Iris pigment epithelial cell (primary cell): Measurements from ENCODE around the gene TSPAN10.

Experiments
- DNase-seq: peaks from one replicate; pipeline ENCODE4 v3.0.0-alpha.2; 2011; ENCODE audit warnings: low read depth

TSPAN10 gene

DNA sequence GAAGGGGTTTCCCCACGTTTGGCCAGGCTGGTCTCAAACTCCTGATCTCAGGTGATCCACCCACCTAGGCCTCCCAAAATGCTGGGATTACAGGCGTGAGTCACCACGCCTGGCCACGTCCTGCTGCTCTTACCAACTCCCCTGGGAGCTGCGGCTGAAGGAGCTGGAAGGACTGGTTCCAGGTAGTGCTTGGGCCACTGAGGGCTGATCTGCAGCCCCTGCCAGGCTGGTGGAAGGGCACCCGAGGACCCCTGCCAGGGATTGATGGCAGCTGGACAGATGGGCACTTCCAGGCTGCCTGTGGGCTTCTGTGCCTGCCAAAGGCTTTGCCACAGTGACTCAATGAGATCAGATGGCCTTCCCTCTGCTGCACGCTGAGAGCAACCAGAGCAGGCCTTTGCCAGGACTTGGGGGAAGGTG is 27.1 kb downstream of the TSPAN10 start:
- no peak for DNase-seq

DNA sequence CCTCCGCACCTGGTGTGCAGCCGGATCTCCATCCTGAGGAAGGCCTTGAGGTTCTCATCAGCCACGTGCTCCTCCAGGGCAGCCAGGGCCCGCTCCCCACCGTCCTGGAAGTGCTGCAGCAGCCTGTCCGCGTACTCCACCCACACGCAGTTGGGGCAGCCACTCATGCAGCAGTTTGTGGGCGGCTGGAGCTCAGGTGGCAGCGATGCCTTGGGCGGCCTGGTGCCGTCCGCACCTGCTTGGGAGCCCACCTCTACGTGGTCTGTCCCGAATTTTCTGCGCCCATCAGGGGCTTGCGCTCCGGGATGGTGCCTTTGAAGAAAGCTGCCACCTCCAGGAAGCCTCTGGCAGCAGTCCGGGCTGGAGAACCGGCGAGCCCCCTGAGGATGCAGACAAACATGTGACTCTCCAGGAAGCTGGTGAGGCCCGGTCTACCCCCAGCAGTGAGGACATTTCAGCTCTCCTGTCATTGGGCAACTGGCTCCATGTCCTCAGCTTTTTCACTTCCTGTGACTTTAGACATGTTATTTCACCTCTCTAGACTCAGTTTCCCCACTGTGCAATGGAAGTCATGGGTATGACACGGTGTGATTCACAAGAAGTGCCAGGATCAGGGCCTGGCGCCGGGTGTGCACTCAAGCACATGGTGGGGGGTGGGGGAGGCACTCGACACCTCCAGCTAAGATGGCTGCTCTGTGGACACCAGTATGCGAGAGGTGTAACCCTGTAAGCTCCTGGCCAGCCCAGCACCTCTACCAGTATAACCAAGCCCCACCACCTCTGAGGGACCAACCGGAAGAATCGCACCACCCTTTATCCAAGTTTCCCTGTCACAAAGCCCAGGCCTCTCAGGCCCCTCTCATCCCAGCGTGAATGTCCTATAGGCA is 28.5 kb downstream of the TSPAN10 start:
- DNase-seq = peak; percentile 24

DNA sequence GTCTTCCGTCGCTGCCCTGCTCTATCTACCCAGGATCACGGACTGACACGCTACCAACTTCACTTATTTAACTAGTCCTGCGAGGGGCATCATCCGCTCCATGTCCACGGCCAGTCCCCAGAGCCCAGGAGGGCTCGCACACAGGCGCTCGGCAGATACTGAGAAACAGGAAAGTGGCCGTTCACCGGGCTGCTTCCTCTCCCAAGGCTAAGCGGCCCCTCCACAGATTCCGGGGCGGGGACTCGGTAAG is 29.0 kb downstream of the TSPAN10 start:
- DNase-seq = peak; percentile 37

DNA sequence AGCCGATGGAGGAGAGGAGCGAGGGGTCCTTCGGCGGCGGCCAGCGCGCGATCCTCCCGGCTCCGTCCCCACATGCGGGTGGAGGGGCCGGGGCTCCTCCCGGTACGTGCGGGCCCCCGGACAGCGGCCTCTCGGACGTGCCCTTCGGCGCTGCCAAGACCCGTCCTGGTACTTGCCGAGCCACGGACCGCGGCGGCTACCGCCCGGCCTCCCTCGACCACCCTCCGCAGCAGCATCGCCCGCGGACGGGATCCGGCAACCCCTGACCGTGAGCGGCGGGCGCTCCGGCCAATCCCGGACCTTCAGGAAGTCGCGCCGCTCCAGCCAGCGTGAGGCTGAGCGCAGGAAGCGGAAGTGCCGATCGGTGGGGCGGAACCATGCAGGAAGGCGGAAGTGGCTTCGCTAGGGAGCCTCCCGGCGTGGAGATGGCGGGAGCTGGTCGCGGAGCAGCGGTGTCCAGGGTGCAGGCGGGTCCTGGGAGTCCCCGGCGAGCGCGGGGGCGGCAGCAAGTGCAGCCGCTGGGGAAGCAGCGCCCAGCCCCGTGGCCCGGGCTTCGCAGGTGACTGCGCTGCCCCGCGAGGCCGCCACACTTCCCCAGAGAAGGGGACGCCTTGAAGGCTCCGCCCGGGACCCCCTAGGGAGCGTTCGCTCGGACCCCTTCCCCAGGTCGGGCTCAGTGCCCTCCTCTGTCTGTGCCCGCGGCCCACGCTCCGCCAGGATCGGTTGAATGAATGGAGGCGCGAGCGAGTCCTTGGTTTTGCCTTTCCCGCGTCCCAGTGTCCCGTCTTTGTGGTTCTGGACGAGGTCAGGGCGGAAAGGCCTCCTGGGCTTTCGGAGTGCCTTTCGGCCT is 29.6 kb downstream of the TSPAN10 start, which contains the start of the genes CCDC137 and OXLD1:
Gene CCDC137, plus strand, starts transcription at position 396 of the 850 bp plus-strand sequence. Its CDS starts 30 bp downstream, at position 426.
Gene OXLD1, minus strand, starts transcription at position 264 of the 850 bp plus-strand sequence. Its CDS starts 28 bp downstream, at position 236.
- peak; percentile 98 for DNase-seq

DNA sequence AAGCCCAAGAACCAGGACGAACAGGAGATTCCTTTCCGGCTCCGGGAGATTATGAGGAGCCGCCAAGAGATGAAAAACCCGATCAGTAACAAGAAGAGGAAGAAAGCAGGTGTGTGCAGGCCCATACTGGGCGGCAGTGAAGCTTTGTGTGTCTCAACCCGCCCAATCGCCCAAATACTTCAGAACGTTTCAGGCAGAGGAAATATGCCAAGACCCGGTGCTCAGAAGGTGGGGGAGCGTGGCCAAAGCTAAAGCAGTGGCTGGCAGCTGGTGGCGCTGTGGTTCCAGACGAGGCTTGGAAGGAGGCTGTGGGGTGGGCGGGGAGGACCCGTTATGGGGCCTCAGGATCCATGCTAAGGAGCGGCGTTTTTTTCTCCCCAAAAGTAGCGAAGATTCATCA is 30.8 kb downstream of the TSPAN10 start:
- no peak for DNase-seq

DNA sequence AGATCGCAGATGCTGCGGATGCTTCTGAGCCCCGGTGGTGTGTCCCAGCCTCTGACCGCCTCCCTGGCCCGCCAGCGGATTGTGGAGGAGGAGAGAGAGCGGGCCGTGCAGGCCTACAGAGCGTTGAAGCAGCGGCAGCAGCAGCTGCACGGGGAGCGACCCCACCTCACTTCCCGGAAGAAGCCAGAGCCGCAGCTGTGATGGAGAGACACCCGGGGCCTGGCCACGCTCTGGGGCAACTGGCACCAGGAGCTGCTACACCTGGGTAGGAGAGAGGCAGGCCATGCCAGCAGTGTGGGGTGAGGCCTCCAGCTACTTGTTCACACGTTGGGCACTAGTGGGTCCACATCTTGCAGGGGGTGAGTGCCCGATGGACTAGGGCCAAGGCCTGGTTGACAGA is 35.5 kb downstream of the TSPAN10 start:
- DNase-seq = no peak

DNA sequence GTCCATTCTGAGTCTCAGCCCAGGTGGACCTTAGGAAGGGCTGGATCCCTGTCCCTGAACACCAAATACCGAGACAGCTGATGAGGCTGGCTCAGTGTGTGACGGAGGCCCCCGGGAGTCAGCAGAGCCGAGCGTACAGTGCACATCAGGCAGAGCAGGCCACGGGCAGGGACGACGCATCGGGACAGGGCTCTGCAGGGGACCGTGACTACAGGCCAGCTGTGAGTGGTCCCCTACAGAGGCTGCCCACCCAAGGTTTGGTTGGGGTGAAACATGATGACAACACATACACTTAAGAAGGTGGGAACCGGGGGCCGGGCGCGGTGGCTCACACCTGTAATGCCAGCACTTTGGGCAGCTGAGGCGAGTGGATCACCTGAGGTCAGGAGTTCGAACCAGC is 36.0 kb downstream of the TSPAN10 start:
- no peak for DNase-seq

DNA sequence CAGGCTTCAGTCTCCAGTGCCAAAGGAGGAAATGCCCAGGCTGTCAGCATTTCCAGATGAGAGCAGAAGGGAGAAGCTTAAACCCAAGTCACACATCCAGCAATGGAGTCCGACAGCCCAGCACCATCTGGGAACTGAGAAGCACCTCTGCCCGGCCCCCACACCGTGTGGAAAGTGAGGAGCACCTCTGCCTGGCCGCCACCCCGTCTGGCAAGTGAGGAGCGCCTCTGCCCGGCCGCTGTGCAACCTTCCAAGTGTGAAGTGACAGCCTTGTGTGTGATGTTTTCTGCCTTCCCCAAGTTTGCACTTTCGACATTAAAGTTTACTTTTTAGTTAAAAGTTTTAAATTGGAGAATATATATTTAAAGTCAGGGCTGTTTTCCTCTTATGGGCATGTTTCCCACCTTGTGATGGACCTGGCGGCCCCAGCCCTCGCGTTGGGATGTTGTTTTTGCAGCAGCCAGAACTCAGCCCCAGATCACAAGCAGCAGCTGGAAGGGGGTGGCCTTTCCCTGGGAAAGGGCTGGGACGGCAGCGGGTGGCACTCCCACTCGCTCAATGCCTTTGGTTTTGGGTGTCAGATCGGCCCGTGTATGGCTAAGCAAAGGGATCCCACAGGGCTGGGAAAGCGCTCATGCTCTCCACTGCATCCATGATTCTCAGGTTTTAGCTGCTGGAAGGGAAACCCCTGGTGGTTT is 36.7 kb downstream of the TSPAN10 start:
- no peak for DNase-seq

DNA sequence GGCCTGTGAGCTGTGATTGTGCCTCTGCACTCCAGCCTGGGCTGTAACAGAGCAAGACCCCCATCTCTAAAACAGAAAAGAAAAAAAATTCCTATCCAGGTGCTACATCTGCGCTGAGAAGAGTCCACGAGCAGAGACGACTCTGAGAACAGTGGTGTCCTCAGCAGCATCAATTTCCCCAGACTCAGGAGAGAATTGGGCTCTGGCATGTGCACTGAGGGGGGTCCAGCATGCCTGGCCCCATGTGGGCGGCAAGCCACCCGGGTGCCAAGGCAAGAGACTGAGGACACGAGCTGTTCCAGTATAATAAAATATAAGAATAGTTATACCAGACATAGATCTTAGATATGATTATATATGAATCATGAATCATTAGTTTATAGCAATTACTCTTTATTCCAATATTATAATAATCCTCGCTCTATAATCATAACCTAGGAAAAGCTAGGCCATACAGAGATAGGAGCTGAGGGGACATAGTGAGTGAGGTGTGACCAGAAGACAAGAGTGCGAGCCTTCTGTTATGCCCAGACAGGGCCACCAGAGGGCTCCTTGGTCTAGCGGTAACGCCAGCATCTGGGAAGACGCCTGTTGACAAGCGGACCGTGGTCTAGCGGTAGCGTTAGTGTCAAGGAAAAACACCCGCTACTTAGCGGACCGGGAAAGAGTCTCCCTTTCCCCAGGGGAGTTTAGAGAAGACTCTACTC is 38.7 kb downstream of the TSPAN10 start:
- peak; percentile 36 for DNase-seq

DNA sequence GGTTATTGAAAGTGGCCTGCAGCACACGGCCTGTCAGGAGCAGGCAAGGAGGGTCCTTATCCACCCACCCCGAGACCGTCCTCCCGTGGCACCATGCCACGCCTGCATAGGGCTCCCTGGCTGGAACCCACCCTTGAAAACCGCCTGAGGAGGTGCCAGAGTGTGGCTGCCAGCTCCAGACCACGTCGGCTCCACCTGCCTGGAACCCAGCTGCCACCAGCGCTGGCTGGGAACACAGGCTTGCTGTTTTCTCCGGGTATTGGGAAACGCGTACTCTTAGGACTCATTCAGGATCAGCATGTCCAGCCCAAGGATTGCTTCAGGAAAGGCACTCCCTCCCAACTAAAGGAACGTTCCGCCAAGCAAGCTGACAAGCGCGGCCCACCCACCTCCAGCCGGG is 39.9 kb downstream of the TSPAN10 start:
- no peak for DNase-seq

DNA sequence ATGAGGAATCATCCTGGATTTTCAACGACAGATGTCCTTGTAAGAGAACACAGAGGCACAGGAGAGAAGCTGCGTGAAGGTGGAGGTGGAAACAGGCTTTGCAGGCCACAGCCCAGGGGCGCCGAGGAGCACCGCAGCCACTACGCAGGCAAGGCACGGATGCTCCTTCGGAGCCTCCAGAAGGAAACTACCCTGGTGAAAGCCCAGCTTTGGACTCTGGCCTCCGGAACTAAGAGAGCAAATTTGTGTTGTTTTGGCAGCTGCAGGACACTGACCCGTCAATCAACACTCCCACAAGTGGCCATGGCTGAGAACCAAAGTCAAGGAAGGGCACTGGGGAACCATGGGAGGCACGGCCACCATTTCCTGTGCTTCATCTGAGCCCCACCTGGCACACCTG is 43.2 kb downstream of the TSPAN10 start:
- DNase-seq = no peak

DNA sequence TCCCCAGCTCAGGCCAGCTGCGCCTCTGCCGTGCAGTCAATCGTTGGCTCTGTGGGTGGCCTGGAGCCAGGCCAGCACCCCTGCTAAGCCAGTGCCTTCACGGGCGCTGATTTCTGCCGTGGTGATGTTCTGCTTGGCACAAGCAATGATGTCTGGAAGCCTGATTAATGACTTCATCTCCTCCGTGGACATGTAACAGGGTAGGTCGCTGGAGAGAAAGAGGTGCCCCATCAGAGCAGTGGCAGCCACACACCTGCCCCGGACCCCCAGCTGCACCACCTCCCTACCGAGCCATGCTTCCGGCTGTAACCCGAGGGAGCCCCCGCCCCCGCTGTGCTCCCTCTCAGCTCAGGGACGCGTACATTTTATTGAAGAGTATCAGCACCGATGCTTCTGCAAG is 44.7 kb downstream of the TSPAN10 start:
- no peak for DNase-seq

DNA sequence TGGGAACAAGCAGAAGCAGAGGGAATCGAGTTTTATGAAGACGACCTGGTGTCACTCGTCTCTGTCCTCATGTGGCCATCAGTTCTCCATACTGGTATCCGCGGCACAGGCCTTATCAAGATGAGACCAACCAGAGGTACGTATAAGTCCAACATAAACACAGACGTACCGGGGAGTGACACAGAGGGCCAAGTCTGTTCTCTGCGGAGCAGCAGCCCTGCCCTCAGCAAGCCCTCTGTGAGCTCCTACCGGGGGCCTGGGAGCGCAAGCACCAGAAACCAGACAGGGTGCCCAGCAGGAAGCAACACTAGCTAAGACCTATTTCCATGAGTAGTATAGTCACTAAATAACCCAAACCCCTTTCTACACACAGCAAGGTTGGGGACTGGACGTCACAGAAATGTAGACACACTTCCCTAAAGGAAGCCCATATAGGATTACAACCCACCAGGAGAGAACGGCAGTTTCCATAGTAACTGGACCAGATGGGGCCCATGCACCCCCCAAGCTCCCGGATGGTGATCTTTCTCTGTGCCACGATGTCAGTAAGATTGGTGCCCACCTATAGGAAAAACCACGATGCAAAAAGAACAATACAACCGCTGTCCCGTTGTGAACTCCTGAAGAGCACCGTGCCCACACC is 45.7 kb downstream of the TSPAN10 start:
- peak; percentile 21 for DNase-seq

DNA sequence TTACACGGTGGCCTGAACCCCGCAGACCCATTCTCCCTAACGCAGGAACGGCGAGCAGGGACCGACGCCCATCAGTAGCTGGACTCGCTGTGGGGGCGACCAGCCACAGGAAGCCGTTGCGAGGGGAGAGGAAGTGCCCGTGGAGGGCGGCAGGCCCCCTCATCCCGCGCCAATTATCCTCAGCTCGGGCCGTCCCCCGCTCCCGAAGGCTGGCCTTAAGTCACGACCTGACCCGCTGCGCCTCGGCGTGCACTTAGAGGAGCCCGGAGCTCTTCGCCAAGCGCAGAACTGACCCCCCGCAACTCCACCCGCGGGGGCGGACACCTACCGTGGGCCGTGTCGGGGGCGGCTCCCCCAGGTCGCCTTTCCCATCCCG is 46.2 kb downstream of the TSPAN10 start:
- no peak for DNase-seq

DNA sequence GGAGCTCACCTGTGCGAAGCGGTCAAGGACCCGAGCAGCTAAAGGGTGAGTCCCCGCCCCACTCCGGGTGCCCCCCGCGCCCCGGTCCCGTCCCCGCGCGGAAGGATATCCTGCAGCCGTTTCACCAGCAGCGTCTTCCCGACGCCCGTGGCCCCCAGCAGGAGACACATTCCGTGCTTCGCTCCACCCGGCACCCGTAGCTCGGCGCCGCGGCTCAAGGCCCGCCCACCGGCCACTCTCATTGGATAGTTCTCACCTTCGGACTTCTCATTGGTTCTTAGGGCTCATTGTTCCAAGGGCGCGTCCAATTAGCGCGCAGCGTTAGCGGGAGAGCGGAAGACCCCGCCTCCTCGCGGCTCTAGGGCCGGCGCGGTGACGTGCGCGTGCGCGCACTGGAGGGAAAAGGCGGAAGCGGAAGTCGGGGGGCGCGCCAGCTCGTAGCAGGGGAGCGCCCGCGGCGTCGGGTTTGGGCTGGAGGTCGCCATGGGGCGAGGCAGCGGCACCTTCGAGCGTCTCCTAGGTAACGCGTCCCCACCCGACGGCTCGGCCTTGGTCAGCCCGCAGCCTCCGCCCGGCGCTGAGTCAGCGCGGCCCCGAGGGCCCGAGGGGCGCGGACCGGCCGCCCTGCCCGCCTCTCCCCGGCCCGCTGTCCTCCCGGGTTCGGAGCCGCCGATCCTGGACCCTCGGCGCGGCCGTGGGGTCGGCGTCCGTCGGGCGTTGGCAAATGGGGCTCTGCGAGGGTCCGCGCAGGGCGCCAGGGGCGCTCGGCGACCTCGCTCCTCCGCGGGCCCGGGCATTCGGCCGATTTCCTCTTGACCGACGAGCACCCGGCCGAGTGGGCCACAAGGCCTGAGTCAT is 46.8 kb downstream of the TSPAN10 start, which contains the start of the genes ARL16 and HGS:
Gene ARL16, minus strand, starts transcription at position 214 of the 858 bp plus-strand sequence. Its CDS starts 44 bp downstream, at position 170.
Gene HGS, plus strand, starts transcription at position 428 of the 858 bp plus-strand sequence. Its CDS starts 56 bp downstream, at position 484.
- DNase-seq = peak; percentile 99

DNA sequence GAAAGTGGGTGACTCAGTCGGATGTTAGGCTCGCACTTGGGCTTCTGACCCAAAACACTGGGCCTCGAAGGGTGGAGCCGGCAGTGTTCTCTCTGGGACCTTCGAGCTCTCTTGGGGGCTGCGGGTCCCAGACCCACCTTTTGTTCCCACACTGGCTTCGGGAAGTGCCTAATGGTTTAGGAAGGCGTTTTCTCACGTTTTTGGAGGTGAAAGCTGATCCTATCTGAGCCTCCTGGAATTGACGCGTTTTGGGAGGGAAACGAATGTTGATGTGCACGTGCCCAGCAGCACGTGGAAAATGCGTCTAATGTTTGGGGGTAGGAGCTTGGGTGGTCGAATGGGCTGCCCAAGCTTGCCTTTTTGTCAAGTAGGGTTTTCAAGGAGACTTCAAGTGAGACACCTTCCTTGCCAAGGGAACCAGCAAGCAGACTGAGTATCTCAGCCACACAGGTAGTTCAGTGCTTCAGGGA is 47.5 kb downstream of the TSPAN10 start:
- DNase-seq = no peak

DNA sequence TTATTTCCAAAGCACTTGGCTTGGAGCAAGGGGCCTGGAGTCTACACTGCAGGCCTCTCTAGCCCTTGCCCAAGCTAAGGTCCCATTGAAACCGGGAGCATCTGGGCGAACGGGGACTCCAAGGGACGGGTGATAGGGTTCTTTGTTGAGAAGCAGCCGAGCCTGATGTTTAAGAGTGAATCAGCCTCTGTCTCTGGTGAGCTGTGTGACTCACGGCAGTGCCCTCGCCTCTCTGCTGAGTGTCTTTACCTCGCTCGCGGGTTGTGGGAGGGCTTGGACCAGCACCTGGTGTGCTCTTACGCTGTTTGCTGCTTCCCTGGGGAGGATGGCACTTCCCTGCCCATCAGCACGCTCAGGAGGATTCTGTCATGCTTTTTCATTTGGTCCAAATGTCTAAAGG is 48.1 kb downstream of the TSPAN10 start:
- peak; percentile 81 for DNase-seq

DNA sequence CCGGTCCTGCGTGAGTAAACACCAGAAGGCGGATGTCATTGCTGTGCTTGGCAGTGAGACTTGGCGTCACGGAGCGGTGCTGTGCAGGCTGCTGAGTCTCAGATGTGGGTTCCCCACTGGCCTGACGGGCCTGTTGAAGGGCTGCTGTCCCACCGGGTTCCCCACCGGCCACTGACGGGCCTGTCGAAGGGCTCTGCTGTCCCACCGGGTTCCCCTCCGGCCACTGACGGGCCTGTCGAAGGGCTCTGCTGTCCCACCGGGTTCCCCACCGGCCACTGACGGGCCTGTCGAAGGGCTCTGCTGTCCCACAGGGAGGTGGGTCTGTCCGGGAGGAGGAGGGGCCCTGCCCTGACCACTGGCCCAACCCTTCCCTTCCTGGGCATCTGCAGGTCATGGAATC is 49.6 kb downstream of the TSPAN10 start:
- DNase-seq = no peak

DNA sequence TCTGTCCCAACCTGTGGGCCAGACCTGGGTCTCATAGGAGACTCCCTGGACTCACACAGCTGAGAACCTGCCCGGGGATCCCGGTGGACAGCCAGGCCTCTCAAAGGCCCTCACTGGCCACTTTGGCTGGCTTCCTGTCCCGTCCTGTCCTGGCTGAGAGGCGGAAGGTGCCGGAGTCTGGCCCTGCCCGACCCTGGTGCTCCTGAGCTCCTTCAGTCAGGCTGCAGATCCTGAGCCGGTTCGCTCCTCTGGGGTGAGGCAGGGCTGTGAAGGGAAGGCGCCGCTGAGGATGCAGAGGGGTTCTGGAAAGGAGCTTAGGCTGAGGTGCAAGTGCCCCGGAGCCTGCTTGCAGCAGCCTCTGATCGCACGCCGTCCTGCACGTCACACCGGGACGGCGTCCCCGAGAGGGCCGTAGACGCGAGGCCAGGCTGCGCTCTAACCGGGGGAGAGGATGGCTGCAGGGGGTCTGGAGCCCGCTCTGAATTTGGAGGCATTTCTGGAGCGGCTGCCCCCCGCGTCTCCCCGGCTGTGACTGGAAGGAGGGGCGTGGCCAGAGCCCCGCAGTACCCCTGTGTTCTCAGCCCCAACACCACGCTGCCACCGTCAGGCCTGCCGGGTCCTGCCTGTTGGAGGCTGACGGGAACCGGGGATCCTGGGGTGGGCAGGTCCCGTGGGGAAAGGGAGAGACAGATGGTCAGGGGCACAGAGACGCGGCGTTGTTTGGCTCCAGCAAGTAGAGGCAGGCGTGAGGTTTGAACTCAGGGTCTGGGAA is 51.0 kb downstream of the TSPAN10 start:
- DNase-seq = no peak
